ENCODE results near the gene PCDHGB1.

PCDHGB1 gene

DNA sequence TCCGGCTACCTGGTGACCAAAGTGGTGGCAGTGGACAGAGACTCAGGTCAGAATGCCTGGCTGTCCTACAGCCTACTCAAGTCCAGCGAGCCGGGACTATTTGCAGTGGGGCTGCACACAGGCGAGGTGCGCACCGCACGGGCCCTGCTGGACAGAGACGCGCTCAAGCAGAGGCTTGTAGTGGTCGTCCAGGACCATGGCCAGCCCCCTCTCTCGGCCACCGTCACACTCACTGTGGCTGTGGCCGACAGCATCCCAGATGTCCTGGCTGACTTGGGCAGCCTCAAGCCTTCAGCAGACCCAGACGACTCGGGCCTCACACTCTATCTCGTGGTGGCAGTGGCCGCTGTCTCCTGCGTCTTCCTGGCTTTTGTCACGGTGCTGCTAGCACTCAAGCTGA lies 7.1 kb downstream of the PCDHGB1 start:
- no peak overlapping the region for H2BK120ac ChIP-seq (ENCODE audit: insufficient read depth, low read length, poor library complexity)
- H3K79me1 ChIP-seq (ENCODE audit: low read length) = no peaks in the 10 kb centered on the region
- no peak overlapping the region for H2BK5ac ChIP-seq (ENCODE audit: low read depth, low read length, poor library complexity)
- no peaks in the 10 kb centered on the region for H3K4me1 ChIP-seq (ENCODE audit: control insufficient read depth in 1 of 2, insufficient read depth in 2 of 2, low read length in 2 of 2)
- H3K23ac ChIP-seq (ENCODE audit: low read length) = no peak overlapping the region
- H2AFZ ChIP-seq (ENCODE audit: insufficient read depth, low read length, poor library complexity) = no peak overlapping the region
- no peak overlapping the region for H3K18ac ChIP-seq (ENCODE audit: low read length)
- no peaks in the 10 kb centered on the region for H3K27me3 ChIP-seq (ENCODE audit: insufficient read depth, low read length)
- no peak overlapping the region for H2BK12ac ChIP-seq (ENCODE audit: low read length)
- no peak overlapping the region for H3K9ac ChIP-seq (ENCODE audit: low read length)
- no peak overlapping the region for H4K8ac ChIP-seq (ENCODE audit: low read depth, low read length)
- H3K36me3 ChIP-seq (ENCODE audit: control insufficient read depth in 1 of 2, insufficient read depth in 2 of 2, low read length in 2 of 2) = peaks cover 0 to 3% of the 10 kb centered on the region in 2 experiments
- no peak overlapping the region for H3K4ac ChIP-seq (ENCODE audit: low read depth, low read length)
- H3K4me2 ChIP-seq (ENCODE audit: low read length) = no peak overlapping the region
- no peak overlapping the region for H3K27ac ChIP-seq (ENCODE audit: low read depth, low read length)
- no peak overlapping the region for H4K12ac ChIP-seq (ENCODE audit: low read depth, low read length)
- WGBS (ENCODE audit: extremely low coverage, insufficient coverage, insufficient read length) = no CpG with 5 or more reads among the region's 19 CpGs
- no peak for DNase-seq
- H3K14ac ChIP-seq (ENCODE audit: low read length) = no peak overlapping the region
- H4K91ac ChIP-seq (ENCODE audit: low read depth, low read length) = no peak overlapping the region
- no peak overlapping the region for H2AK5ac ChIP-seq (ENCODE audit: low read length)
- no peak overlapping the region for H3K4me3 ChIP-seq (ENCODE audit: low read depth, low read length)
- H3K79me2 ChIP-seq (ENCODE audit: control insufficient read depth, insufficient read depth, low read length, poor library complexity) = no peaks in the 10 kb centered on the region
- H3K9me3 ChIP-seq (ENCODE audit: insufficient read depth, low read depth, low read length) = peaks cover 35% of the 10 kb centered on the region

DNA sequence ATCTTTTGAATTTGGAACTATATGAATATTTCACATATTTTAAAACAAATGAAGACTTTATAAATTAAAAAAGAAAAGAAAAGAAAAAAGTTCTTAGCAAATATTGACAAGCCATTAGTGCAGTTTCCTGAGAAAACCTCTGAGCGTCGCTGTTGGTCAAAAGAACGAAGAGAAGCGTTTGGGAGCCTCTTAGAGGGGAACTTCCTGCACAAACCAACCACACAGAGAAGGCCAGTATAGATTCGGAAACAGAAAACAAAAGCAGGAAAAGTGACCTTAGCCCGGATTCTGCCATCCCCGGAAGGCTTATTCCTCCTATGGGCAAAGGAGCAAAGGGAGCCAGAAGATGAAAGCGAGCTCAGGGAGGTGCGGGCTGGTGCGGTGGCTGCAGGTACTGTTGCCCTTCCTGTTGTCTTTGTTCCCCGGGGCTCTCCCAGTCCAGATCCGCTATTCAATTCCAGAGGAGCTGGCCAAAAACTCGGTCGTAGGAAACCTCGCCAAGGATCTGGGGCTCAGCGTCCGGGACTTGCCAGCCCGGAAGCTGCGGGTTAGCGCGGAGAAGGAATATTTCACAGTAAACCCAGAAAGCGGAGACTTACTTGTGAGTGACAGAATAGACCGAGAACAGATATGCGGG lies 10.0 kb downstream of the PCDHGB1 start, which contains the start of gene PCDHGB2:
TSS of gene PCDHGB2 (plus strand) at position 205 of the 637 bp plus-strand sequence. CDS start at position 347, 142 bp downstream.
- no peak within 1 kb of the TSS for H3K4ac ChIP-seq (ENCODE audit: low read depth, low read length)
- no peak within 1 kb of the TSS for H4K8ac ChIP-seq (ENCODE audit: low read depth, low read length)
- WGBS (ENCODE audit: extremely low coverage, insufficient coverage, insufficient read length) = no CpG with 5 or more reads among the region's 24 CpGs
- no peak within 1 kb of the TSS for H3K14ac ChIP-seq (ENCODE audit: low read length)
- H3K36me3 ChIP-seq (ENCODE audit: control insufficient read depth in 1 of 2, insufficient read depth in 2 of 2, low read length in 2 of 2) = no peaks in the 10 kb centered on the region
- no peaks in the 10 kb centered on the region for H3K79me2 ChIP-seq (ENCODE audit: control insufficient read depth, insufficient read depth, low read length, poor library complexity)
- H2AK5ac ChIP-seq (ENCODE audit: low read length) = no peak within 1 kb of the TSS
- no peak within 1 kb of the TSS for H3K4me2 ChIP-seq (ENCODE audit: low read length)
- H3K27ac ChIP-seq (ENCODE audit: low read depth, low read length) = no peak within 1 kb of the TSS
- H3K4me1 ChIP-seq (ENCODE audit: control insufficient read depth in 1 of 2, insufficient read depth in 2 of 2, low read length in 2 of 2) = no peaks in the 10 kb centered on the region
- no peaks in the 10 kb centered on the region for H3K27me3 ChIP-seq (ENCODE audit: insufficient read depth, low read length)
- no peak within 1 kb of the TSS for H2BK120ac ChIP-seq (ENCODE audit: insufficient read depth, low read length, poor library complexity)
- H3K4me3 ChIP-seq (ENCODE audit: low read depth, low read length) = no peak within 1 kb of the TSS
- H3K9ac ChIP-seq (ENCODE audit: low read length) = no peak within 1 kb of the TSS
- no peak within 1 kb of the TSS for H2AFZ ChIP-seq (ENCODE audit: insufficient read depth, low read length, poor library complexity)
- no peak within 1 kb of the TSS for H4K91ac ChIP-seq (ENCODE audit: low read depth, low read length)
- no peak within 1 kb of the TSS for H4K12ac ChIP-seq (ENCODE audit: low read depth, low read length)
- no peaks in the 10 kb centered on the region for H3K79me1 ChIP-seq (ENCODE audit: low read length)
- H2BK12ac ChIP-seq (ENCODE audit: low read length) = no peak within 1 kb of the TSS
- DNase-seq = no peak
- H2BK5ac ChIP-seq (ENCODE audit: low read depth, low read length, poor library complexity) = no peak within 1 kb of the TSS
- H3K23ac ChIP-seq (ENCODE audit: low read length) = no peak within 1 kb of the TSS
- H3K9me3 ChIP-seq (ENCODE audit: insufficient read depth, low read depth, low read length) = peaks cover 39% of the 10 kb centered on the region
- H3K18ac ChIP-seq (ENCODE audit: low read length) = no peak within 1 kb of the TSS

GRCh38 chr5:141360685-141361084 lies 10.8 kb downstream of the PCDHGB1 start:
- H4K12ac ChIP-seq (ENCODE audit: low read depth, low read length) = no peak overlapping the region
- H3K36me3 ChIP-seq (ENCODE audit: control insufficient read depth in 1 of 2, insufficient read depth in 2 of 2, low read length in 2 of 2) = no peaks in the 10 kb centered on the region
- no peak overlapping the region for H3K4me2 ChIP-seq (ENCODE audit: low read length)
- no peak overlapping the region for H2BK120ac ChIP-seq (ENCODE audit: insufficient read depth, low read length, poor library complexity)
- H2BK12ac ChIP-seq (ENCODE audit: low read length) = no peak overlapping the region
- H3K9me3 ChIP-seq (ENCODE audit: insufficient read depth, low read depth, low read length) = peaks cover 39% of the 10 kb centered on the region
- H3K27ac ChIP-seq (ENCODE audit: low read depth, low read length) = no peak overlapping the region
- H3K79me1 ChIP-seq (ENCODE audit: low read length) = no peaks in the 10 kb centered on the region
- no peaks in the 10 kb centered on the region for H3K4me1 ChIP-seq (ENCODE audit: control insufficient read depth in 1 of 2, insufficient read depth in 2 of 2, low read length in 2 of 2)
- no peak for DNase-seq
- H3K79me2 ChIP-seq (ENCODE audit: control insufficient read depth, insufficient read depth, low read length, poor library complexity) = no peaks in the 10 kb centered on the region
- no peak overlapping the region for H2AFZ ChIP-seq (ENCODE audit: insufficient read depth, low read length, poor library complexity)
- no peak overlapping the region for H4K8ac ChIP-seq (ENCODE audit: low read depth, low read length)
- H3K14ac ChIP-seq (ENCODE audit: low read length) = no peak overlapping the region
- H2BK5ac ChIP-seq (ENCODE audit: low read depth, low read length, poor library complexity) = no peak overlapping the region
- no peak overlapping the region for H4K91ac ChIP-seq (ENCODE audit: low read depth, low read length)
- WGBS (ENCODE audit: extremely low coverage, insufficient coverage, insufficient read length) = no CpG with 5 or more reads among the region's 15 CpGs
- no peak overlapping the region for H3K18ac ChIP-seq (ENCODE audit: low read length)
- H2AK5ac ChIP-seq (ENCODE audit: low read length) = no peak overlapping the region
- no peak overlapping the region for H3K9ac ChIP-seq (ENCODE audit: low read length)
- H3K27me3 ChIP-seq (ENCODE audit: insufficient read depth, low read length) = no peaks in the 10 kb centered on the region
- no peak overlapping the region for H3K4ac ChIP-seq (ENCODE audit: low read depth, low read length)
- no peak overlapping the region for H3K4me3 ChIP-seq (ENCODE audit: low read depth, low read length)
- no peak overlapping the region for H3K23ac ChIP-seq (ENCODE audit: low read length)

GRCh38 chr5:141362719-141363118 lies 12.8 kb downstream of the PCDHGB1 start:
- no peak overlapping the region for H3K23ac ChIP-seq (ENCODE audit: low read length)
- no peaks in the 10 kb centered on the region for H3K79me2 ChIP-seq (ENCODE audit: control insufficient read depth, insufficient read depth, low read length, poor library complexity)
- no peak overlapping the region for H2AFZ ChIP-seq (ENCODE audit: insufficient read depth, low read length, poor library complexity)
- H3K18ac ChIP-seq (ENCODE audit: low read length) = no peak overlapping the region
- no peak for DNase-seq
- H3K4me1 ChIP-seq (ENCODE audit: control insufficient read depth in 1 of 2, insufficient read depth in 2 of 2, low read length in 2 of 2) = no peaks in the 10 kb centered on the region
- H3K36me3 ChIP-seq (ENCODE audit: control insufficient read depth in 1 of 2, insufficient read depth in 2 of 2, low read length in 2 of 2) = no peaks in the 10 kb centered on the region
- no peak overlapping the region for H2BK120ac ChIP-seq (ENCODE audit: insufficient read depth, low read length, poor library complexity)
- no peak overlapping the region for H4K12ac ChIP-seq (ENCODE audit: low read depth, low read length)
- no peak overlapping the region for H4K91ac ChIP-seq (ENCODE audit: low read depth, low read length)
- H3K27me3 ChIP-seq (ENCODE audit: insufficient read depth, low read length) = no peaks in the 10 kb centered on the region
- H4K8ac ChIP-seq (ENCODE audit: low read depth, low read length) = no peak overlapping the region
- H3K27ac ChIP-seq (ENCODE audit: low read depth, low read length) = no peak overlapping the region
- H3K9me3 ChIP-seq (ENCODE audit: insufficient read depth, low read depth, low read length) = peaks cover 36% of the 10 kb centered on the region
- H2BK12ac ChIP-seq (ENCODE audit: low read length) = no peak overlapping the region
- no peak overlapping the region for H3K4me3 ChIP-seq (ENCODE audit: low read depth, low read length)
- H2AK5ac ChIP-seq (ENCODE audit: low read length) = no peak overlapping the region
- no peak overlapping the region for H2BK5ac ChIP-seq (ENCODE audit: low read depth, low read length, poor library complexity)
- no peak overlapping the region for H3K4me2 ChIP-seq (ENCODE audit: low read length)
- H3K4ac ChIP-seq (ENCODE audit: low read depth, low read length) = no peak overlapping the region
- H3K9ac ChIP-seq (ENCODE audit: low read length) = no peak overlapping the region
- no peaks in the 10 kb centered on the region for H3K79me1 ChIP-seq (ENCODE audit: low read length)
- no peak overlapping the region for H3K14ac ChIP-seq (ENCODE audit: low read length)
